ENCODE data around the gene TPCN2. TPM values are rescaled to one million over a fixed set of nuclear protein-coding genes. Genes with fewer than 3 reads are reported as not detected.

The TPCN2 gene
- total RNA-seq, 1 donor from 2014 or later, result 23.7 TPM

DNA sequence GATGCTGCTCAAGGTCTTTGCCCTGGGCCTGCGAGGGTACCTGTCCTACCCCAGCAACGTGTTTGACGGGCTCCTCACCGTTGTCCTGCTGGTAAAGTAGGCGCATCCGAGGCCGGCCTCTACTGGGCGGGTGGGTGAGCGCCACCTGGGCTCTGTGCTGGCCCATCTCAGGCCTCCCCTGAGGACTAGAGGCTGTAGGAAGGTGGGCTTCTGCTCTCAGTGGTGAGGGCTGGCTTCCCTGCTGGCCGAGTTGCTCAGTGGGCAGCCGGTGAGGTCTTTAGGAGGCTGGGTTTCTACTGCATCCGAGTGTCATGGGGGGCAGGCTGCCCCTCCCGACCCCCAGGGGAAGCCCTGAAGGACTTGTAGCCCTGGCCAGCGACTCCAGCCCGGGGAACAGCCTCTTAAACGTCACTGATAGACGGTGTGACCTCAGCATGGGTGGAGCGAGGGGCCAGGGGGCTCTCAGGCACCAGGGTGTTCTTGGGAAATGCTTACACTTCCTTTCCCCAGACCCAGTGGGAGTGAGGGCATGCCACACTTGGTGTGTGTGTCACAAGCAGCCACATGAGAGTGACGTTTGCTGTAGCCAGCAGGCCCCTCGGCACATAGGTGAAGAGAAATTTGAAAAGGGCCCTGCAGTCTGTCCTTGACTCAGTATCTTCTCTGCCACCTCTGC lies 30.3 kb downstream of the TPCN2 start:
- H3K27ac Mint-ChIP-seq, result no peak overlapping the region
- TF ChIP-seq, protein P1, sequence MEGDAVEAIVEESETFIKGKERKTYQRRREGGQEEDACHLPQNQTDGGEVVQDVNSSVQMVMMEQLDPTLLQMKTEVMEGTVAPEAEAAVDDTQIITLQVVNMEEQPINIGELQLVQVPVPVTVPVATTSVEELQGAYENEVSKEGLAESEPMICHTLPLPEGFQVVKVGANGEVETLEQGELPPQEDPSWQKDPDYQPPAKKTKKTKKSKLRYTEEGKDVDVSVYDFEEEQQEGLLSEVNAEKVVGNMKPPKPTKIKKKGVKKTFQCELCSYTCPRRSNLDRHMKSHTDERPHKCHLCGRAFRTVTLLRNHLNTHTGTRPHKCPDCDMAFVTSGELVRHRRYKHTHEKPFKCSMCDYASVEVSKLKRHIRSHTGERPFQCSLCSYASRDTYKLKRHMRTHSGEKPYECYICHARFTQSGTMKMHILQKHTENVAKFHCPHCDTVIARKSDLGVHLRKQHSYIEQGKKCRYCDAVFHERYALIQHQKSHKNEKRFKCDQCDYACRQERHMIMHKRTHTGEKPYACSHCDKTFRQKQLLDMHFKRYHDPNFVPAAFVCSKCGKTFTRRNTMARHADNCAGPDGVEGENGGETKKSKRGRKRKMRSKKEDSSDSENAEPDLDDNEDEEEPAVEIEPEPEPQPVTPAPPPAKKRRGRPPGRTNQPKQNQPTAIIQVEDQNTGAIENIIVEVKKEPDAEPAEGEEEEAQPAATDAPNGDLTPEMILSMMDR (IDR thresholded peaks at IDR 0.05; ENCODE audit: unreplicated experiment), result no peak

DNA sequence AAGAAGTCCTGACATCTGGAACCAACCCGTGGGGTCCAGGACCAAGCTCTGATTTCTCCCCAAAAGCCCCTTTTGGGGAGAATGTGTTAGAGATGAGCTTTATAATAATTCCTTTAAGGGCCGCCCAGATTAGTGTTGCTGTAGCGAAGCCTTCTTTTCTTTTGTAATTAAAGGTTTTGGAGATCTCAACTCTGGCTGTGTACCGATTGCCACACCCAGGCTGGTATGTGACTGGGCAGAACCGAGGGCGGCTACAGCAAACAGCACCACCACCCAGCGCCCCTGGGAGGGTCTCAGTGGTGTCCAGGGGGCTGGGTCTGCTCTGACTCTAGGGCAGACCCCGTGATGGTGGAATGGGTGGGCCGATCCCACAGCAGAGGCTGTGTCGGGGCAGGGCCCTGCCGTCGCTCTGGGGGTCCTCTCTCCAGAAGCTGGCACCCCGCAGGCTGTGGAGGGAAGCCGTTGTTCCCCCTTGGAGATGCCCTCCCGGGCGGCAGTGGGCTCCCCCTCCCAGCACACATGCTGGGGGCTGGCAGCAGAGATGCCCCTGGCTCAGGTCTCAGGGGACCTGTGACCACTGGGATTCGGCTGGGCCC lies 31.0 kb downstream of the TPCN2 start:
- Mint-ChIP-seq H3K4me1 (no peaks in the 10 kb centered on the region), H3K27ac (no peak overlapping the region), H3K9me3 (no peaks in the 10 kb centered on the region), H3K36me3 (peaks cover 8% of the 10 kb centered on the region), H3K4me3 (no peak overlapping the region), H3K27me3 (ENCODE audit: low read depth) (no peaks in the 10 kb centered on the region)
- TF ChIP-seq, protein P1 (IDR thresholded peaks at IDR 0.05; ENCODE audit: unreplicated experiment), result no peak
- DNase-seq (ENCODE audit: low spot score in 2 of 2, unreplicated experiment in 2 of 2), result no peak

More for the DNA sequence above, 30.3 kb downstream of the TPCN2 start:
- Mint-ChIP-seq H3K4me3 (no peak overlapping the region), H3K4me1 (no peaks in the 10 kb centered on the region), H3K9me3 (no peaks in the 10 kb centered on the region), H3K27me3 (ENCODE audit: low read depth) (no peaks in the 10 kb centered on the region), H3K36me3 (peaks cover 8% of the 10 kb centered on the region)
- no peak for DNase-seq (ENCODE audit: low spot score in 2 of 2, unreplicated experiment in 2 of 2)

DNA sequence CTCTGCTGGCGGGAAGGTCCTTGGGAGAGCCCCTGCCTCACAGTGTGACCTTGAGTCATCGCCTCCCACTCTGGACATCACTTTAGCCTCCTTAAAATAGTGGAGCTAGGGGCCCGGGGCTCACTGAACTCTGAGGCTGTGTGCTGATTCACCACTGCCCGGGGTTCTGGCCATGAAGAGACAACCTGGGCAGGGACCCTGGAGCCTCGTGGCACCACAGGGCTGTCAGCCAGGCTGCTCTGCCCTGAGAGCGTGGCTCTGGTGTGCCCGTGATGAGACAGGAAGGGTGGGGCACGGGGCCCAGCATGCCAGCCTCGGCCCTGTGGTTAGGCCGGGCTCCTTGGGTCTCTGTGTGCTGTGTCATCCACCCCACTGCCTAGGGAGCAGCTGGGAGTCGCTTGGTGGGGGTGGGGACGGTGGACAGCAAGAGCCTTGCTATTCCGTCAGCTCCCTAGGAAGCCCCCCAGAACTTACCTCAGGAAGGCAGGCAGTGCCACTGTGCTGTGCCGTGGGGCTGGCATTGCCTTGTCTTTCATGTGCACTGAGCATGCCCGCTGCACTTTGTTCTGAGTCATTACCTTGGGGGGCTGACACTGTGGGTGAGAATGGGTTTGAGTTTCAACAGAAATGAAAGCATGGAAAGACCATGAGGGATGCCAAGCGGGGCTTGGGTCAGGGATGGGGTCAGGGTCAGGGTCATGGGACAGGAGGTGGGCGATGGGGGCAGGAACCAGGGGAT lies 31.7 kb downstream of the TPCN2 start:
- no peak overlapping the region for H3K27ac Mint-ChIP-seq
- no peaks in the 10 kb centered on the region for H3K4me1 Mint-ChIP-seq
- H3K9me3 Mint-ChIP-seq, result no peaks in the 10 kb centered on the region
- DNase-seq (ENCODE audit: low spot score in 2 of 2, unreplicated experiment in 2 of 2), result no peak
- peaks cover 8% of the 10 kb centered on the region for H3K36me3 Mint-ChIP-seq
- TF ChIP-seq, protein P1 (IDR thresholded peaks at IDR 0.05; ENCODE audit: unreplicated experiment), result no peak
- no peaks in the 10 kb centered on the region for H3K27me3 Mint-ChIP-seq (ENCODE audit: low read depth)
- H3K4me3 Mint-ChIP-seq, result no peak overlapping the region

DNA sequence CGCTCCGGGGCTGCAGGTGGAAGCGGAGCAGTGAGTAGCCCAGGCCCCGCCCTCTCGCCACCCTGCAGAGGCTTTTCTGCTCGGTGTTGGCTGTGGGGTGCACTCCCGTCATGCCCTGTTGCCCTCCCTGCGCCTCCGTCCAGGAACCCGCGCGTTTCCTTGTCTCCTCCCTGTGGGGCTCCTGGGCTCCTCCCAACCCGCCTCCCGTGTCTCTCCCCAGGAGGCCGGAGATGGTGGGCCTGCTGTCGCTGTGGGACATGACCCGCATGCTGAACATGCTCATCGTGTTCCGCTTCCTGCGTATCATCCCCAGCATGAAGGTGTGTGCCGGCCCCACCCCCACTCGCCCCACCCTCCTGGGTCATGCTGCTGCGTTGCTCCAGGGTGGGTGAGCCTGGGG lies 32.4 kb downstream of the TPCN2 start:
- Mint-ChIP-seq H3K36me3 (peaks cover 8% of the 10 kb centered on the region), H3K4me3 (no peak overlapping the region), H3K4me1 (no peaks in the 10 kb centered on the region), H3K27me3 (ENCODE audit: low read depth) (no peaks in the 10 kb centered on the region), H3K27ac (no peak overlapping the region), H3K9me3 (no peaks in the 10 kb centered on the region)
- no peak for DNase-seq (ENCODE audit: low spot score in 2 of 2, unreplicated experiment in 2 of 2)
- TF ChIP-seq, protein P1 (IDR thresholded peaks at IDR 0.05; ENCODE audit: unreplicated experiment), result no peak

DNA sequence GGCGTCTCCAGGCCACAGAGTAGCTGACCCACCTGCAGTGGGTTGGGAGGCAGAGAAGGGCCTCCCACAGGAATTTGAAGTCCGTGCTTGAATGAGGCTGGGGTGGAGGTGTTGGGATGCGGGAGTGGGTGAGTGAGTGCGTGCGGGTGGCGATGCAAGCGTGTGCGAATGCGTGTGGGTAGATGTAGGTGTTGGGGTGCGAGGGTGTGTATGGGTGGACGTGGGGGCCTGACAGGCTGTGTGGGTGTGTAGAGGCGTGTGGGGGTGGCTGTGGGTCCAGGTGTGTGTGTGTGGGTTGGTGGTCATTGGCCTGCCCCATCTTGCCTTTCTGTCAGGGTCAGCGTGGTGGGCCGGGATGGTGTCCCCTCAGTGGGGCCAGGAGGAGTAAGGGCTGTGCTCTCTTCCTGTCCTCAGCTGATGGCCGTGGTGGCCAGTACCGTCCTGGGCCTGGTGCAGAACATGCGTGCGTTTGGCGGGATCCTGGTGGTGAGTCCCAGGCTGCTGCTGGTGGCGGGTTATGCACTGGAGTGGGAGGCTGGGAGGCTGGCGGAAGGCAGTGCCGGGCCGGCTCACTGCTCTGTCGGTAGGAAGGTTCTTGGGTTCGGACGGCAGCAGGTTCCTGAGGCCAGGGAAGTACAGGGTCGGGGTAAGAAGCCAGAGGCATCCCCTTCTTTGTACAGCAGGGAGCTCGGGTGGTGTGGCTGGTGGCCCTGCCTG lies 35.0 kb downstream of the TPCN2 start:
- H3K27me3 Mint-ChIP-seq (ENCODE audit: low read depth), result no peaks in the 10 kb centered on the region
- no peak overlapping the region for H3K4me3 Mint-ChIP-seq
- H3K36me3 Mint-ChIP-seq, result peaks cover 8% of the 10 kb centered on the region
- H3K4me1 Mint-ChIP-seq, result peaks cover 2% of the 10 kb centered on the region
- no peaks in the 10 kb centered on the region for H3K9me3 Mint-ChIP-seq
- H3K27ac Mint-ChIP-seq, result no peak overlapping the region
- TF ChIP-seq, protein P1 (IDR thresholded peaks at IDR 0.05; ENCODE audit: unreplicated experiment), result no peak
- no peak for DNase-seq (ENCODE audit: low spot score in 2 of 2, unreplicated experiment in 2 of 2)

Data from mesothelial cell of epicardium (in vitro differentiated cells).